Measurements from ENCODE around the gene CACNB2. TPM values are rescaled to one million over a fixed set of nuclear protein-coding genes. Genes with fewer than 3 reads are reported as not detected.

The CACNB2 gene
- total and polyA plus RNA-seq, 2 donors (not counting 3 experiments of a cell fraction or from before 2014, with no cell fraction given): not detected

DNA sequence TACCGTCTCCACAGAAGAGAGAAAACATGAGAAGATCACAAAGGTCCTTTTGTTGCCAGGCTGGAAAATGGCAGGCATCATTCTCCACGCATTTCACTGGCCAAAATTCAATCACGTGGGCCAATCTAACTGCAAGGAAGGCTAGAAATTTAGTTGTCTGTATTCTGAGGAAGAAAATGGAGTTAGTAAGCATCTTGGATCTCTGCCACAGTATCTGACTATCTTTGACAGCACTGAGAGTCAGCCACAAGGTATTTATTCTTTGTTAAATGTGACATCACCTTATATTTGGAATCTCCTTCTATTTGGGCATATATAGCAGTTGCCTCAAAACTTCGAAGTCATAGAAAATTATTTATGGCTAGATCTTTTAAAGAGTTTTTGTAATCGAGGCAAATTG lies 297.3 kb downstream of the CACNB2 start:
- no peaks in the 10 kb centered on the region for H4K20me1 ChIP-seq (replicated peaks; ENCODE audit: control insufficient read depth, extremely low read depth, insufficient read depth, low read length)
- no peak overlapping the region for H3K27ac ChIP-seq (ENCODE audit: insufficient read depth, low read depth, low read length)
- CTCF ChIA-PET: no interaction called here
- TF ChIP-seq JUN (IDR thresholded peaks at IDR 0.05; ENCODE audit: borderline replicate concordance, insufficient read depth, insufficient read length, low read depth): no peak
- TF ChIP-seq POLR2A (IDR thresholded peaks at IDR 0.05; ENCODE audit: low read depth, low read length): no peak
- no peak for TF ChIP-seq FOS (IDR thresholded peaks at IDR 0.05; ENCODE audit: borderline replicate concordance, insufficient read depth, low read length)
- no peak for TF ChIP-seq MYC (IDR thresholded peaks at IDR 0.05; ENCODE audit: low read depth, low read length)
- TF ChIP-seq POLR2AphosphoS5 (IDR thresholded peaks at IDR 0.05; ENCODE audit: insufficient read depth, low read depth, low read length): no peak
- TF ChIP-seq, protein P1, sequence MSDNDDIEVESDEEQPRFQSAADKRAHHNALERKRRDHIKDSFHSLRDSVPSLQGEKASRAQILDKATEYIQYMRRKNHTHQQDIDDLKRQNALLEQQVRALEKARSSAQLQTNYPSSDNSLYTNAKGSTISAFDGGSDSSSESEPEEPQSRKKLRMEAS (IDR thresholded peaks at IDR 0.05; ENCODE audit: insufficient read depth, insufficient read length): no peak
- no peak for TF ChIP-seq EZH2 (IDR thresholded peaks at IDR 0.05; ENCODE audit: borderline replicate concordance, low read depth, low read length, severe bottlenecking)
- no peak for TF ChIP-seq GATA2 (IDR thresholded peaks at IDR 0.05; ENCODE audit: insufficient read depth, insufficient read length, low read depth, low read length)
- TF ChIP-seq, protein P2, sequence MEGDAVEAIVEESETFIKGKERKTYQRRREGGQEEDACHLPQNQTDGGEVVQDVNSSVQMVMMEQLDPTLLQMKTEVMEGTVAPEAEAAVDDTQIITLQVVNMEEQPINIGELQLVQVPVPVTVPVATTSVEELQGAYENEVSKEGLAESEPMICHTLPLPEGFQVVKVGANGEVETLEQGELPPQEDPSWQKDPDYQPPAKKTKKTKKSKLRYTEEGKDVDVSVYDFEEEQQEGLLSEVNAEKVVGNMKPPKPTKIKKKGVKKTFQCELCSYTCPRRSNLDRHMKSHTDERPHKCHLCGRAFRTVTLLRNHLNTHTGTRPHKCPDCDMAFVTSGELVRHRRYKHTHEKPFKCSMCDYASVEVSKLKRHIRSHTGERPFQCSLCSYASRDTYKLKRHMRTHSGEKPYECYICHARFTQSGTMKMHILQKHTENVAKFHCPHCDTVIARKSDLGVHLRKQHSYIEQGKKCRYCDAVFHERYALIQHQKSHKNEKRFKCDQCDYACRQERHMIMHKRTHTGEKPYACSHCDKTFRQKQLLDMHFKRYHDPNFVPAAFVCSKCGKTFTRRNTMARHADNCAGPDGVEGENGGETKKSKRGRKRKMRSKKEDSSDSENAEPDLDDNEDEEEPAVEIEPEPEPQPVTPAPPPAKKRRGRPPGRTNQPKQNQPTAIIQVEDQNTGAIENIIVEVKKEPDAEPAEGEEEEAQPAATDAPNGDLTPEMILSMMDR (IDR thresholded peaks at IDR 0.05; ENCODE audit: extremely low read depth in 1 of 2, insufficient read depth in 1 of 2, low read depth in 1 of 2, low read length in 2 of 2): no peak
- H3K9ac ChIP-seq (replicated peaks; ENCODE audit: extremely low read depth, insufficient read depth, low read length): no peak overlapping the region
- H3K9me3 ChIP-seq (replicated peaks; ENCODE audit: control insufficient read depth, insufficient read depth, low read length): peaks cover 3% of the 10 kb centered on the region
- POLR2A ChIA-PET: no interaction called here
- dilution Hi-C loops (cut with MboI; ENCODE audit: extremely low pct_ligation_motif_present, low sequenced_read_pairs): no loop called here
- H3K4me2 ChIP-seq (ENCODE audit: insufficient read depth, low read length): no peak overlapping the region
- H3K36me3 ChIP-seq (ENCODE audit: control insufficient read depth in 2 of 2, extremely low read depth in 1 of 2, insufficient read depth in 2 of 2, low read length in 2 of 2): no peaks in the 10 kb centered on the region
- intact Hi-C loops (cut with micrococcal nuclease): no loop called here
- no peak overlapping the region for H2AFZ ChIP-seq (ENCODE audit: low read depth, low read length)
- no peak for DNase-seq (ENCODE audit: low read depth, low spot score)
- no peak for FAIRE-seq
- no peaks in the 10 kb centered on the region for H3K9me1 ChIP-seq (replicated peaks; ENCODE audit: control insufficient read depth, extremely low read depth, insufficient read depth, low read length)
- H3K4me1 ChIP-seq (ENCODE audit: control insufficient read depth, extremely low read depth, insufficient read depth, low read length): no peaks in the 10 kb centered on the region
- no peak overlapping the region for H3K4me3 ChIP-seq (replicated peaks in 1 of 3; ENCODE audit: insufficient read depth in 1 of 3, low read depth in 1 of 3, low read length in 3 of 3)
- no peaks in the 10 kb centered on the region for H3K79me2 ChIP-seq (ENCODE audit: control insufficient read depth, insufficient read depth, low read length)
- BruUV-seq (replicated peaks): no TSS peak
- no peaks in the 10 kb centered on the region for H3K27me3 ChIP-seq (ENCODE audit: control insufficient read depth in 2 of 2, insufficient read depth in 2 of 2, low read length in 2 of 2)

Measured in endothelial cell of umbilical vein (primary cell).